Measurements from ENCODE around the gene SCAF1.

The SCAF1 gene

DNA sequence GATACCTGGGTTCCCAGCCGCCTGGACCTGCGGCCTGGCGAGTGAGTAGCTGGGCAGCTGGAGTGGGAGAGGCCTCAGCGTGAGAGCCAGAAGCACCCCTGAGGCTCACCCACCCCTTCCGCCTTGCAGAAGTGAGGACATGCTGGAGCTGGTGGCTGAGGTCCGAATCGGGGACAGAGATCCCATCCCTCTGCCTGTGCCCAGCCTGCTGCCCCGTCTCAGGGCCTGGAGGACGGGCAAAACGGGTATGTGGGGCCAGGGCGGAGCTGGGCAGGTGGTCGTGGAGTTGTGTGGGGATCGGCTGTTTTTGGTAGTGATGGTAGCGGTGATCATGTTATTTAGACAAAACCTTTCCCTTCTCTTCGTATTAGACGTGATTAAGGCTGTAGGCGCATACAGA is 4.6 kb downstream of the SCAF1 start:
- no peak for DNase-seq (ENCODE audit: low spot score)

DNA sequence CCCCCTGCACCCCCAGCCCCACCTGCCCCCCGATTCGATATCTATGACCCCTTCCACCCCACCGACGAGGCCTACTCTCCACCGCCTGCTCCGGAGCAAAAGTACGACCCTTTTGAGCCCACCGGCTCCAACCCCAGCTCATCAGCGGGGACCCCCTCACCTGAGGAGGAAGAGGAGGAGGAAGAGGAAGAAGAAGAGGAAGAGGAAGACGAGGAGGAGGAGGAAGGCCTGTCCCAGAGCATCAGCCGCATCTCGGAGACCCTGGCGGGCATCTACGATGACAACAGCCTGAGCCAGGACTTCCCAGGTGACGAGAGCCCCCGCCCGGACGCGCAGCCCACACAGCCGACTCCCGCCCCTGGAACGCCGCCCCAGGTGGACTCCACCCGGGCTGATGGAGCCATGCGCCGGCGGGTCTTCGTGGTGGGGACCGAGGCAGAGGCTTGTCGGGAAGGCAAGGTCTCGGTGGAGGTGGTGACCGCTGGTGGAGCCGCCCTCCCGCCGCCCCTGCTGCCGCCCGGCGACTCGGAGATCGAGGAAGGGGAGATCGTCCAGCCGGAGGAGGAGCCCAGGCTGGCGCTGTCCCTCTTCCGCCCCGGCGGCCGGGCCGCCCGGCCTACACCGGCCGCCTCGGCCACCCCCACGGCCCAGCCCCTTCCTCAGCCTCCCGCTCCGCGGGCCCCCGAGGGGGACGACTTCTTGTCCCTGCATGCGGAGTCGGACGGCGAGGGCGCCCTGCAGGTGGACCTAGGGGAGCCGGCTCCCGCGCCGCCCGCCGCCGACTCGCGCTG is 9.2 kb downstream of the SCAF1 start:
- no peak for DNase-seq (ENCODE audit: low spot score)

DNA sequence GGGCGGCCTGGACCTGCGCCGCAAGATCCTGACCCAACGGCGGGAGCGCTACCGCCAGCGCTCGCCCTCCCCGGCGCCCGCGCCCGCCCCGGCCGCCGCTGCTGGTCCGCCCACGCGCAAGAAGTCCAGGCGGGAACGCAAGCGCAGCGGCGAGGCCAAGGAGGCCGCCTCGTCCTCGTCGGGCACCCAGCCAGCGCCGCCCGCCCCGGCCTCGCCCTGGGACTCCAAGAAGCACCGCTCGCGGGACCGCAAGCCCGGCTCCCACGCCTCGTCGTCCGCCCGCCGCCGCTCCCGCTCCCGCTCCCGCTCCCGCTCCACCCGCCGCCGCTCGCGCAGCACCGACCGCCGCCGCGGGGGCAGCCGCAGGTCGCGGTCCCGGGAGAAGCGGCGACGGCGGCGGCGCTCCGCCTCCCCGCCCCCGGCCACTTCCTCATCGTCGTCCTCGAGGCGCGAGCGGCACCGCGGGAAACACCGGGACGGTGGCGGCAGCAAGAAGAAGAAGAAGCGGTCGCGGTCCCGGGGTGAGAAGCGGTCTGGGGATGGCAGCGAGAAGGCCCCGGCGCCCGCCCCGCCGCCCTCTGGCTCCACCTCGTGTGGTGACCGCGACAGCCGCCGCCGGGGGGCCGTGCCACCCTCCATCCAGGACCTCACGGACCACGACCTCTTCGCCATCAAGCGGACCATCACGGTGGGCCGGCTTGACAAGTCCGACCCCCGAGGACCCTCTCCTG is 10.0 kb downstream of the SCAF1 start:
- DNase-seq (ENCODE audit: low spot score) = no peak

DNA sequence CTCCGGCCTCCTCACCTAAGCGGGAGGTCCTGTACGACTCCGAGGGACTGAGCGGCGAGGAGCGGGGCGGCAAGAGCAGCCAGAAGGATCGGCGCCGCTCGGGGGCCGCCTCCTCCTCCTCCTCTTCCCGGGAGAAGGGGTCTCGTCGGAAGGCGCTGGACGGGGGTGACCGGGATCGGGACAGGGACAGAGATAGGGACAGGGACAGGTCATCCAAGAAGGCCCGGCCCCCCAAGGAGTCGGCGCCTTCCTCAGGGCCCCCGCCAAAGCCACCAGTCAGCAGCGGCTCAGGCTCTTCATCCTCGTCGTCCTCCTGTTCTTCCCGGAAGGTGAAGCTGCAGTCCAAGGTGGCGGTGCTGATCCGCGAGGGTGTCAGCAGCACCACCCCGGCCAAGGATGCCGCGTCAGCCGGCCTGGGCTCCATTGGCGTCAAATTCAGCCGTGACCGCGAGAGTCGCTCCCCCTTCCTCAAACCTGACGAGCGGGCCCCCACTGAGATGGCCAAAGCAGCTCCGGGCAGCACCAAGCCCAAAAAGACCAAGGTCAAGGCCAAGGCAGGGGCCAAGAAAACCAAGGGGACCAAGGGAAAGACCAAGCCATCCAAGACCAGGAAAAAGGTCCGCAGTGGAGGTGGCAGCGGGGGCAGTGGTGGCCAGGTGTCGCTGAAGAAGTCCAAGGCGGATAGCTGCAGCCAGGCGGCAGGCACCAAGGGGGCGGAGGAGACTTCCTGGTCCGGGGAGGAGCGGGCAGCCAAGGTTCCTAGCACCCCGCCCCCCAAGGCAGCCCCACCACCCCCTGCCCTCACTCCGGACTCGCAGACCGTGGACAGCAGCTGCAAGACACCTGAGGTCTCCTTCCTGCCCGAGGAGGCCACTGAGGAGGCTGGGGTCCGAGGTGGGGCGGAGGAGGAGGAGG is 10.8 kb downstream of the SCAF1 start:
- no peak for DNase-seq (ENCODE audit: low spot score)

DNA sequence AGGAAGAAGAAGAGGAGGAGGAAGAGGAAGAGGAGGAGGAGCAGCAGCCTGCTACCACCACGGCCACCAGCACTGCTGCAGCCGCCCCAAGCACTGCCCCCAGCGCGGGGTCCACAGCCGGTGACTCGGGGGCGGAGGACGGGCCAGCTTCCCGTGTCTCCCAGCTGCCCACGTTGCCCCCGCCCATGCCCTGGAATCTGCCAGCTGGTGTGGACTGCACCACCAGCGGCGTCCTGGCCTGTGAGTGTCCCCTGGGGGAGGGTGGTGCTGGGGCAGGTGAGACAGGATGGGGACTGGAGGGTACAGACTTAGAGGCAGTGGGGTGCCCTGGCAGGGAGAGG is 11.4 kb downstream of the SCAF1 start:
- no peak for DNase-seq (ENCODE audit: low spot score)

DNA sequence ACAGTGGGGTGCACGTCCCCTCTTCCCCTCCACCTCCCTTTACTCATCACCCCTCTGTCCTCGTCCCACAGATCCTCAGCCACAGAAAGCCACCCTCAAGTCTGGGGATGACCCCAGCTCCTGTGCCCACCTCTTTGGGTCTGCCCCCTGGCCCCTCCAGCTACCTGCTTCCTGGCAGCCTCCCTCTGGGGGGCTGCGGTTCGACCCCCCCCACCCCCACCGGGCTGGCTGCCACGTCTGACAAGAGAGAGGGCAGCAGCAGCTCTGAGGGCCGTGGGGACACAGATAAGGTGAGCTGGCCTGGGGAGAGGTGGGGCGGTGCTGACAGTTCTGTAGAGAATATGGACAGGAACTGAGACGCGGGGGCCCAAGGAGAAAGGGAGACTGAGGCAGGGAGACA is 12.6 kb downstream of the SCAF1 start:
- no peak for DNase-seq (ENCODE audit: low spot score)

DNA sequence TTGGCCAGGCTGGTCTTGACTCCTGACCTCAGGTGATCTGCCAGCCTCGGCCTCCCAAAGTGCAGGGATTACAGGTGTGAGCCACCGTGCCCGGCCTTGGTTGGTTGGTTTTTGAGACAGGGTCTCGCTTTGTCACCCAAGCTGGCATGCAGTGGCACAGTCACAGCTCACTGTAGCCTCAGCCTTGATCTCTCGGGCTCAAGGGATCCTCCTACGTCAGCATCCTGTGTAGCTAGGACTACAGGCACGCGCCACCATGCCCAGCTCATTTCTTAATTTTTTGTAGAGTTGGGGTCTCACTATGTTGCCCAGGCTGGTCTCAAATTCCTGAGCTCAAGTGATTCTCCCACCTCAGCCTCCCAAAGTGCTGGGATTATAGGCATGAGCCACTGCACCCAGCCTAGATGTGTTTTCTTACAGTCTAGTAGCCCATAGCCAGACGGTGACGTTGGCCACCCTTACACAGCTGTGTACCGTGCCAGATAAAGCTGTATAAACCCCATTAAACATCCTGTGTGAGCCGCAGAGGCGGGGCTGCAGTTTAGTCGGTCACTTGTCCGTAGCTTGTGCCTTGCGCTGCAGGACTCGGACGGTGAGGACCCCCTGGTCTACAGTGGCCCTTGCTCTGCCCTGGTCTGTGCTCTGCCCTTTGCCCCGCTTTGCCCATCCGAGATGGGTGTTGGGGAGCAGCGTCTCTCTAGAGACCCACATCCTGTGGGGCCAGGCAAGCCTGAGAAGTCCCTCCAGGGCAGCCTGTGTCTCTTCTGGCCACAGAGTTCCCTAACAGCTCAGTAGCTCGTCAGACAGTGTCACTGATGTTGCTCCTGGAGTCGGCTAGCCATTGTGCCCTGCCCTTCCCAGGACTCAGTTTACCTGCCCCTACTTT is 13.8 kb downstream of the SCAF1 start:
- no peak for DNase-seq (ENCODE audit: low spot score)

DNA sequence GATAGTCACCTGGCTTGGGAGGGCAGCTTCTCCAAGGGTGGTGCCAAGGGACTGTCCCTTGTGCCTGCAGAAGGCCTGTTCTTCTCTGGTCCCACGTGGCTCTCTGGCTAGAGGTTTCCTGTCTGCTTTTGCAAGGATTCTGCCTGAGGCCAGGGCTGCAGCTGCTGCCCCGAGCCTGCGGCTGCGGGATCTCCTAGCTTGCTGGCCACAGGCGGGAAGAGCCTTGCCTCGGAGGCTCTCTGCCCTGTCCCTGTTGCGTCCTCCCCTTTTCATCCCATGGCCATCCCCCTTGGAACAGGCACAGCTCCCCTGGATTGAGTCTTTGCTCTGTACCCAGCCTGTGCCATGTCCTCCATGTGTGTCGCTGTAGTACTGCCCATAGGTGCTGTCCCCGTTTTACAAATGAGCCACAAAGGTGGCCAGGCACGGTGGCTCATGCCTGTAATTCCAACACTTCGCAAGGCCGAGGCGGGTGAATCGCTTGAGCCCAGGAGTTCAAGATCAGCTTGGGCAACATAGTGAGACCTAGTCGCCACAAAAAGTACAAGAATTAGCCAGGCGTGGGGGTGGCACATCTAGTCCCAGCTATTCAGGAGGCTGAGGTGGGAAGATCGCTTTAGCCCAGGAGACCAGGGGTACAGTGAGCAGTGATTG is 14.6 kb downstream of the SCAF1 start:
- no peak for DNase-seq (ENCODE audit: low spot score)

DNA sequence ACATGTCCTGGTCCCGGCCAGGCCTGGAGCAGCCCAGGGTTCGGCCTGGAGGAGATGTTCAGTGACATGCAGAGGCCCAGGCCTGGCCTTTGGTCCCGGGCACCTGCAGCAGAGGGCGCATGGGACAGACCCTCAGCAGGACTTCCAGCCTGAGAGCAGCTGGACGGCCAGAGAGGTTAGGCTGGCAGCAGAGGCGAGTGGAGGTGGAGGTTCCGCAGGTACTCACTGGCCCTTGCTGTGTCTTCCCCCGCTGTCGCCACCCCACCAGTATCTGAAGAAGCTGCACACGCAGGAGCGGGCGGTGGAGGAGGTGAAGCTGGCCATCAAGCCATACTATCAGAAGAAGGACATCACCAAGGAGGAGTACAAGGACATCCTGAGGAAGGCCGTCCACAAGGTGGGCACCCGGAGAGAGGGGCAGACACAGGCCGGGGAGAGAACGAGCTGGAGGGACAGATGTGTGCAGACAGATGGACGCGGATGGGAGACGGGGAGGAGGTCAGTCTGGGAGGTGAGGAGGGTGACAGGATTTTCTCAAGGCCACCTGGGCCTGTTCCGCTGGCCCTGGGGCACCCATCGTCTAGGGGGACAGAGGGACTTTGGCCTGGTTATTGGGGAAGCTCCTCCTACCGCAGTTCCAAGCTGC is 15.6 kb downstream of the SCAF1 start:
- DNase-seq (ENCODE audit: low spot score) = no peak

DNA sequence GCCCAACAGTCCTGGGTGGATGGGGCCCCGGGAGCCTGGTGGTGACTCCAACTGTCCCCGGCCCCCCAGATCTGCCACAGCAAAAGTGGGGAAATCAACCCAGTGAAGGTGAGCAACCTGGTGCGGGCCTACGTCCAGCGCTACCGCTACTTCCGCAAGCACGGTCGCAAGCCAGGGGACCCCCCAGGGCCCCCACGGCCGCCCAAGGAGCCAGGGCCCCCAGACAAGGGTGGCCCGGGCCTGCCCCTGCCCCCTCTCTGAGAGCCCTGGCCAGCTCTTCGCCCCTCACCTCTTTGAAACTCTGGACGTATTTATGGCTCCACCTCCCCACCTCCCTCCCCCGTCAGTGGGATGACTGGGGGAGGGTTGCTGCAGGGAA is 16.1 kb downstream of the SCAF1 start:
- DNase-seq (ENCODE audit: low spot score) = no peak

DNA sequence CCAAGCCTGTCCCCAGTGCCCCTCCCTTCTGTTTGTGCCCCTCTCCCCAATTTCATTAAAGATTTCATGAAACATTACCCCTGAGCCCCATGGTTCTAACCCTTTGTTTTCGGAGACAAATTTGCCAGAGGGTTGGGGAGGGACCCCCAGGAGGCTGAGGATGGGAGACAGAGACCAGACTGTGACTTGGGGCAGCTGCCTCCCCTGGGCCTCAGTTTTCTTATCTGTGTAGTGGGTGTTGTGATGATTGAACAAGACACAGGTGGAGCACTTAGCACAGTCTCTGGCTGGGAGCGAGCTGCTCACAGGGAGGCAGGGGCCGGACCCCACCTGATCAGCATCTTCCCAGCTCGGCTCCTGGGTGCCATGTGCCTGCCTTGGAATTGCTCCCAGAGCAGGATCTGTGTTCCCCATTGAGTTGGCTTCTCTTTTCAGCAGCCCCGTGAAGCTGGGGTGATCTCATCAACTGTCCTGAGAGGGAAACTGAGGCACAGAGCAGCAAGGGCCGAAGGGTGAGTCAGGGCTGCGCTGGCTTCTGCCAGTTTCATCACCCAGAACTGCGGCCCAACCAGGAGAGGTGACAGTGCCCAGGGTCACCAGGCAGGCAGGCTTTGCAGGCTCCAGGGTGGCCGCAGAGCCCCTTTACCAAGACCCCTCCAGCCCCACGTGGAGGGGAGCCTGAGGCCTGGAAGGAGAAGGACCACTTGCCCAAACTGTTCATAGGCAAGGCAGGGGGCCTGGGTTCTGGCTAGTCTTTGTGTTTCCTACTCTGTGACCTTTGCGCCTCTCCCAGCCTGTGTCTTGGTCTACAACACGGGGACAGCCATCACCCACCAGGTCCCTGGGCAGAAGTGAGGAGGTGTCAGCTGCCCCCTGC is 16.8 kb downstream of the SCAF1 start:
- DNase-seq (ENCODE audit: low spot score) = no peak

DNA sequence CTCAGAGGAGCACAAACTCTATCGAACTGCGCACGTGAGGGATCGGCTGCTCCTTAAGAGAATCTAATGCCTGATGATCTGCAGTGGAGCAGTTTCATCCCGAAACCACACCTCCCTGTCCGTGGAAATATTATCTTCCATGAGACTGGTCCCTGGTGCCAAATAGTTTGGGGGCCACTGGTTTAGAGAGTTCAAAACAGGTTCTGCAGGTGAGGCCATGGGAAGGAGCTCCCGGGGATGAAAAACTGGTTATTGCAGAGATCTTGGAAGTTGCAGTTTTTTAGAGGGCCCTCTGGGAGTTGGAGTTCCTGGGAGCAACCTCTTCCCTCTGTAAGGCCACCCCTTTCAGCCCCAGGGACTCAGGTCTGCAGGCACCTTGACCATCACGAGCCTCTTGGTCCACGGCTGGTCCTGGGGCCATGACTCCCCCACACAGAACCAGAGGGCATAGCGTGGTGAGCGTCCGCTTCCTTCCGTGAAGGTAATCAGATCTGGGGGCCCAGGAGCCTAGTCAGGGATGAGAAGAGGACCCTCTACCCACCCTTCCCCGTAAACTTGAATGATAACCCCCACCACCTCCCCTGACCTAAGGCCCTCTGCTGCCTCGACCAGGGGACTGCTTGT is 18.4 kb downstream of the SCAF1 start:
- no peak for DNase-seq (ENCODE audit: low spot score)

DNA sequence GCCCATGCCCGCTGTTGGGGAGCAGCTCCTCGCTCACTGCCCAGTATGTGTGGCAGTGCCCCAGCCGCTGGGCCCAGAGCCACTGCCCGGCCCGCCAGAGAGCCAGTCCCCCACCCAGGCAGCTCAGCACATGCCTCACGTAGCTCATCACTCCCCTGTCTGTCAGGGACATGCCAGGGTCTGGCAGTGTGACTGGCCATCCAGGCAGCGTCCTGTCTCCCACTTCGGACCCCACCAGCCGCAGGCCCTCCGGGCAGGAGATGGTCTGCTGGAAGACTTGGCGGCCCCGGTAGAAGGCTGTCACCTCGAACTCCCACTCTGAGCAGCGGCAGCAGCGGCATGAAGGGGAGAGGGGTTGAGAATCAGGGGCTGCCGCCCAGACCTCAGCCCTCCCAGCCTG is 20.0 kb downstream of the SCAF1 start:
- no peak for DNase-seq (ENCODE audit: low spot score)

DNA sequence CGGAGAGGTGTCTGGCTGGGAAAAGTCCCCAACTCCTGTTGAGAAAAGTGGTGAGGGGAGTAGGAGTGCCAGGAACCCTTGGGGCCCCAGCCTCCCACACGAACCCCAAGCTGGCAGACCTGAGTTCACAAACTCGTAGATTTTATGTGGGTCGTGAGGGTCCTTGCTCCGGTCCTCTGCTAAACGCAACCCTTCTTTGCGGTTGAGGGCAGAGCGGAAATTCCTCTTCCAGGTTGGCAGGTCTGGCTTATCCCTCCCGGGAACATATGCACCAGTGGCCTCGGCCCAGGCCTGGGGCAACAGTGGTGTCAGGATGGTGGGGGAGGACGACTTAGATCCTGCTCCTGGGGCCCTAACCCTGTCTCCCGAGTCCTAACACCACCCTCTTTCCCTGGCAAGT is 21.2 kb downstream of the SCAF1 start:
- no peak for DNase-seq (ENCODE audit: low spot score)

DNA sequence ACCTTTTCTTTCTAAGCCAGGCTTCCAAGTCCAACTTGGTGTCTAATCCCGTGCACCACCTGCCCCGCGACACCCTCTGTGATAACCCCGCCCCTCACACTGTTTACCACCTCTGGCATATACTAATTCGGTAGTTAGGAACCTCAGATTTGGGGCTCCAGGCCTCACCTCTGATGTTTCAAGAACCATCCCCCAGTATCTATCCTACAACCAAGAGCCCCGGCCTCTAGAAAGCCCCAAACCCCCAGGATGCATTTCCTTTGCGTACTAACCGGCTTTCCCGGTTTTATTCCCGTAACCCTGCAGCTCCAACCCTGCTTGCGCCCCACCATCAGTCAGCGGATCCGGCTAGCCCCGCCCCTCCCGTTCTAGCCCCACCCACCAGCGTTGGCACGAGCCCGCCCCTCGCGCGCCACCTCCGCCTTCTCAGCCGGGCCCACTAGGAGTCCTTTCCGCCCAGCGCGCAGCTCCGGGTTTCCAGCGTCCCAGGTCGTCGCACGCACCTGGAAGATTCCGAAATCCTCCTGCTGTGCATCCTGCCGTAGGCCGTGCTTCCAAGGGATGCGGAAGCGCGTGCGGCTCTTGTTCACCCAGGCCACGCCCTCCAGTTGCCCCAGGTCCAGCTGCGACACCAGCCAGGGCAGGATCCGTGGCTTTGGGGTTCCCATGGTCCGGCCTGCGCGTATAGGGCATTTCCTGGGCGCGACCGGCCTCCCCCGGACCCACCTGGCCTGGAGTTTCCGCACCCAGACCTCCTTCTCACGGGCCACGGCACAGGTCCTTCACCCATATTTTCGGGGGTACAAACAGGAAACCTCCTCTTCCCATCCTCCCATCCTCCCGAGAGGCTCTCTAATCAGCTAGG is 22.4 kb downstream of the SCAF1 start:
- DNase-seq (ENCODE audit: low spot score) = peak; percentile 89

DNA sequence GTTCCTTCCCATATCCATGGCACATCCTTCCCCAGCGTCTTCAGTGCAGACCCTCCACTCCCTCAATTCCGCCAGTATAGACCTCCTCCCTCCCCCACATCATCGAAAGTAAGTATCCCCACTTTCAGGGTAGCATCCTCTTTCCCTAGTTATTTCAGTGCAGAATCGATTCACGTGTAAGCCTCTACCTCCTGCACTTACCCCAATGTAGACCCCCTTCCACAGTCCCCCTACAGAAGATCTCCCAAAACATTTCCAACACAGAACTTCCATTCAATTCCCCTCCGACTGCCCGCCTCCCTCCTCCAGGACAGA is 23.0 kb downstream of the SCAF1 start:
- DNase-seq (ENCODE audit: low spot score) = no peak

DNA sequence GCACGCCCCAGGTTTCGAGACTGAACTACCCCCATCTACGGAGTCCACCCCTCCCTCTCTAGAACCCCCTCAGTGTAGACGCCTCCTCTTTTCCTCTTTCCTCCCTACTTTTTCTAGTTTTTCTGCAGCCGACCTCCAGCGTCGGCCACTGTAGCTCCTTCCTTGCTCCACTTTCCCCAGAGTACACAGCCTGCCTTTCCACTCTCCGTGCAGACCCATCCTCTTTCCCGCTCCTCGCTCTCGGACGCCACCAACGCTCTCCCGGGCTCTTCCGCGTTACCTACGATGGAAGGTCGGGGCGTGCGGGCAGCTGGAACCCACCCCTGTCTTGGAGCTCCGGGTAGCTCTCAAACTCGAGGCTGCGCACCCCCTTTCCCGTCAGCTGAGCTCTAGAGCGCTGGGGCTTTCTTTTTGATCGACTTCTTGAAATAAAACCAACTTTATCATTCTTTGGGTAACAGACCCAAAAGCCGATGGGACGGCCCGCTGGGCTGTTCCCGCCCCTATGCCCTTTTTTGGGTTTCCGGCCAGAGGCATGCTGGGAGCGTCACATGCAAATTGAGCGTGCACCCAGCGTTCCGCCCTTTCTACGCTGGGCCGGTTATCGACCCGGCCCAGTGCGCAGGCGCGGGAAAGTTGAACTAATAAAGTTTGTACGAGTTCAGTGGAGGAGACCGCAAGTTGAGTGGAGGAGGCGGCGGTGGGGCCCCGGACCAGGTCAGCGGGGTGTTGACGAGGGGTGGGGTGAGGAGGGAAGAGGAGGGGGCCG is 23.5 kb downstream of the SCAF1 start, which contains the start of the genes BCL2L12 and IRF3:
Gene BCL2L12, plus strand, starts transcription at position 583 of the 769 bp plus-strand sequence. CDS start 760 bp downstream, outside the sequence.
Gene IRF3, minus strand, starts transcription at position 507 of the 769 bp plus-strand sequence. CDS start 1,019 bp downstream, outside the sequence.
- DNase-seq (ENCODE audit: low spot score) = peak; percentile 99

DNA sequence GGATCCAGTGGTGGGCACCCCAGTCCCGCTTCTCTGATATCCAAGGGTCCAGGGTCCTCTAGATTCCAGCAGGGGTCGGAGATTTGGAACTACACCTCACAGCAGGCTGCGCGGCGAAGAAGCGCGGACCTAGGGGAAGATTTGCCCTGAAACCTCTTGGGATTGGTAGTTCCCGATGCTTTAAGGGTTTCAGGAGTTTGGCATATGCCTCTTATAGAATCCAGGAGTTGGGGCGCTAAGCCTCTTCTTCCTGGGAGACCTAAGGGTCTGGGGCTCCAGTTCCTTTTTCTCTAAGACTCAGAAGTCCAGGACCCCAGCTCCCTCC is 24.1 kb downstream of the SCAF1 start:
- DNase-seq (ENCODE audit: low spot score) = no peak
